GM10847 (cell line): ENCODE measurements around the gene ACOT7.

ENCODE experiments used
- POLR2A ChIP-seq: IDR thresholded peaks from 2 replicates; pipeline ENCODE4 v1.6.1; 2011; ENCODE audit not compliant: insufficient read length; ENCODE audit errors: extremely low read depth

ACOT7 gene

GRCh38 chr1:6354659-6355317 lies 38.8 kb downstream of the ACOT7 start:
- TF ChIP-seq POLR2A: no peak

GRCh38 chr1:6353955-6354658 lies 39.5 kb downstream of the ACOT7 start:
- no peak for TF ChIP-seq POLR2A

GRCh38 chr1:6353619-6353954 lies 40.0 kb downstream of the ACOT7 start:
- TF ChIP-seq POLR2A: no peak

GRCh38 chr1:6352138-6352563 lies 41.4 kb downstream of the ACOT7 start:
- TF ChIP-seq POLR2A: no peak

- TF ChIP-seq POLR2A: no peak
Measured at GRCh38 chr1:6351480-6352137, 42.0 kb downstream of the ACOT7 start.

- TF ChIP-seq POLR2A: no peak
Measured at GRCh38 chr1:6350416-6351088, 43.0 kb downstream of the ACOT7 start.

- TF ChIP-seq POLR2A: no peak
Measured at GRCh38 chr1:6349254-6349943, 44.2 kb downstream of the ACOT7 start.

GRCh38 chr1:6348511-6349191 lies 44.9 kb downstream of the ACOT7 start:
- no peak for TF ChIP-seq POLR2A

GRCh38 chr1:6347641-6348487 lies 45.7 kb downstream of the ACOT7 start:
- no peak for TF ChIP-seq POLR2A

GRCh38 chr1:6345460-6345859 lies 48.1 kb downstream of the ACOT7 start:
- no peak for TF ChIP-seq POLR2A

GRCh38 chr1:6345009-6345408 lies 48.6 kb downstream of the ACOT7 start:
- no peak for TF ChIP-seq POLR2A

GRCh38 chr1:6343506-6344405 lies 49.8 kb downstream of the ACOT7 start:
- TF ChIP-seq POLR2A: no peak

- no peak for TF ChIP-seq POLR2A
Measured at GRCh38 chr1:6342056-6342455, 51.5 kb downstream of the ACOT7 start.
